NB4 (cell line): ENCODE measurements around the gene NUTF2.

Experiments
- CTCF ChIP-seq: IDR thresholded peaks from one replicate; pipeline ENCODE4 v1.5.1; 2012; ENCODE audit warnings: low read depth, low read length
- POLR2A ChIP-seq: IDR thresholded peaks from 2 replicates; pipeline ENCODE4 v1.6.1; 2011; ENCODE audit warnings: mild to moderate bottlenecking; ENCODE audit not compliant: insufficient read length; ENCODE audit errors: extremely low read depth

GRCh38 chr16:67884684-67885083 lies 38.0 kb downstream of the NUTF2 start, which contains the start of gene NRN1L:
- TF ChIP-seq CTCF: no peak
- no peak for TF ChIP-seq POLR2A
